ENCODE data around the gene SCN8A. TPM values are rescaled to one million over a fixed set of nuclear protein-coding genes. Genes with fewer than 3 reads are reported as not detected.
"Not testable (repeated sequence)": the region's sequence is repeated elsewhere in the genome, so short reads cannot be mapped to it uniquely, and the experiment has no call there.

Gene SCN8A
- 0.53 TPM for total RNA-seq
- long read RNA-seq, result 0 reads

GRCh38 chr12:51591016-51591901 lies at the start of gene SCN8A:
SCN8A (plus strand) TSS chr12:51591233; CDS start chr12:51662818, 71,585 bp downstream.
- ATAC-seq (peak; percentile 37 to 40), DNase-seq (no peak)
- H3K4me1 ChIP-seq, result peaks cover 6% of the 10 kb centered on the region
- no peak for TF ChIP-seq CTCF (IDR thresholded peaks at IDR 0.05)
- intact Hi-C loops (cut with DNase I), result no loop called here
- H3K27me3 ChIP-seq (ENCODE audit: low read depth), result peaks cover 47% of the 10 kb centered on the region
- H3K27ac ChIP-seq, result no peak within 1 kb of the TSS
- no peaks in the 10 kb centered on the region for H3K36me3 ChIP-seq
- no peaks in the 10 kb centered on the region for H3K9me3 ChIP-seq
- peak within 1 kb of the TSS; percentile 58 for H3K4me3 ChIP-seq

- no peak for DNase-seq
- Histone ChIP-seq H3K36me3 (no peaks in the 10 kb centered on the region), H3K9me3 (no peaks in the 10 kb centered on the region), H3K27me3 (ENCODE audit: low read depth) (no peaks in the 10 kb centered on the region), H3K27ac (no peak overlapping the region), H3K4me1 (no peaks in the 10 kb centered on the region), H3K4me3 (no peak overlapping the region)
- ATAC-seq, result no peak
- no peak for TF ChIP-seq CTCF (IDR thresholded peaks at IDR 0.05)
- intact Hi-C loops (cut with DNase I), result no loop called here
These were observed 44.9 kb upstream of the SCN8A start for GRCh38 chr12:51546097-51546496.

DNA sequence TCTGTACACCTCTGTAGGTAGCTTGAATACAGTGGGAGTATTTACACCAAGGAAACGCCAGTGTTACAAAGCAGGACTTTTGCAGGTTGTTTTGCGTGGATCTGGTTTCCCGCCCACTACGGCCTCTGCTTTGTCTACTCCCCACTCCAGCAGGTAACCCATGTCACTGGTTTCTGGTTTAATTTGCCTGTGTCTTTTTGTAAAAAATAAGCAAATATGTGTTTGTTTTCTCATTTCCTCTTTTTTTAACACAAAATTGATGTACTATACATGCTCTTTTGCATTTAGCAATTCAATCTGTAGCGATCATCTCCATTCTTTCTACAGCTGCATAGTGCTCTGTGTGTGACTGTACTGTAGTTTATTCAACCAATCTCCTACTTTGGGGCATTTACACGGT lies 43.4 kb upstream of the SCN8A start:
- H3K27ac ChIP-seq, result no peak overlapping the region
- ATAC-seq (no peak), DNase-seq (no peak)
- no peaks in the 10 kb centered on the region for H3K27me3 ChIP-seq (ENCODE audit: low read depth)
- H3K36me3 ChIP-seq, result no peaks in the 10 kb centered on the region
- no peak for TF ChIP-seq CTCF (IDR thresholded peaks at IDR 0.05)
- intact Hi-C loops (cut with DNase I), result no loop called here
- H3K4me1 ChIP-seq, result no peaks in the 10 kb centered on the region
- H3K4me3 ChIP-seq, result no peak overlapping the region
- no peaks in the 10 kb centered on the region for H3K9me3 ChIP-seq

GRCh38 chr12:51548241-51548640 lies 42.8 kb upstream of the SCN8A start:
- TF ChIP-seq CTCF (IDR thresholded peaks at IDR 0.05), result no peak
- Histone ChIP-seq H3K9me3 (no peaks in the 10 kb centered on the region), H3K4me1 (no peaks in the 10 kb centered on the region), H3K27me3 (ENCODE audit: low read depth) (no peaks in the 10 kb centered on the region), H3K27ac (no peak overlapping the region), H3K36me3 (no peaks in the 10 kb centered on the region), H3K4me3 (no peak overlapping the region)
- no peak for ATAC-seq
- intact Hi-C loops (cut with DNase I), result no loop called here
- no peak for DNase-seq

GRCh38 chr12:51549637-51550036 lies 41.4 kb upstream of the SCN8A start:
- intact Hi-C loops (cut with DNase I), result no loop called here
- no peak overlapping the region for H3K4me3 ChIP-seq
- ATAC-seq (no peak), DNase-seq (no peak)
- no peaks in the 10 kb centered on the region for H3K9me3 ChIP-seq
- no peaks in the 10 kb centered on the region for H3K4me1 ChIP-seq
- H3K27ac ChIP-seq, result no peak overlapping the region
- H3K36me3 ChIP-seq, result no peaks in the 10 kb centered on the region
- TF ChIP-seq CTCF (IDR thresholded peaks at IDR 0.05), result no peak
- H3K27me3 ChIP-seq (ENCODE audit: low read depth), result no peaks in the 10 kb centered on the region

GRCh38 chr12:51568271-51569032 lies 22.6 kb upstream of the SCN8A start:
- DNase-seq; H3K4me3 ChIP-seq; ATAC-seq; intact Hi-C loops (cut with DNase I); H3K27ac ChIP-seq; H3K27me3 ChIP-seq (ENCODE audit: low read depth); H3K9me3 ChIP-seq; H3K36me3 ChIP-seq; H3K4me1 ChIP-seq: not testable (repeated sequence)

Measured in lower lobe of right lung (tissue), 2 donors.